SIG-M5 (cell line): Measurements from ENCODE around the gene GCNT1.

Experiments
- DNase-seq: peaks from one replicate; lab custom pipeline; 2025; lab: John Stamatoyannopoulos, UW

GCNT1 gene

GRCh38 chr9:76534026-76534425 lies 75.0 kb downstream of the GCNT1 start:
- no peak for DNase-seq

DNA sequence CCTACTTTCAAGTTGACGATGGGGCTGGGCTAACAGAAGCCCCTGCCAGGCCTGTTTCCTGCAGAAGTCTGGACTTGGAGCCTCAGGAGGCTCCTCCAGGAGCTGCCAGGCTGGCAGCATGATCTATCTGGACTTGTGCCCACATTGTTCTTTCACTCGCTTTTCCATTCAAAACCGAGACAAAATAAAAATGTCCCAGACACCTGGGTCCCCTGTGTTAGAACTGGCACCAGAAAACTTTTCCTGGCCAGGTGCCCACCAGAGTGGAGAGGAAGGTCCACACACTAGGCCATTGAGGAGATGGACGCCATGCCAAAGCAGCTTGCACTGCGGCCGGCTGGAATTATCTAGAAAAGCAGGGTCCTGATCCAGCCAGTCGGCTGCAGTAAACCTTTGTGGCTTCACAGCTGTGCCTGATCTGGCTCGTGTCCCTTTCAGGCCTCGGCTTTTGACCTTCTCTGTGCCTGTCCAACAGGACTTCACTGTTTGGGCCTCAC lies 78.2 kb downstream of the GCNT1 start:
- DNase-seq, result no peak

DNA sequence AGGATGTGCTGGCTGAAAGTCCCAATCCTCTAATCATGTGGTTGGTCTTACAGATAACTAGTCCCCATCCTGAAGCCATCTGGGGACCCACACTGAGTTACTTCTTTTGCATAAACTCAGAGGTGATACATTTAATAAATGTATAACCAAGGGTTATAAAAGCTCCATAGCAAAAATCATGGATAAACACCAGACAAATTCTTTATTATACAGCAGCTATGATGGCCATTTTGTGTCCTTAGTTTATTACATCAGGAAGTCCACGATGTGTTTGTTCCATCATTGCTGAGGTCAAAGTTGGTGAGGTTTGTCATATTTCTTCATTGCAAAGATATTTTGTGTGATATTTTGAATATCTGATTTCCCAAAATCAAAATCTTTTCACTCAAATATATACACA lies 80.2 kb downstream of the GCNT1 start:
- no peak for DNase-seq

GRCh38 chr9:76542360-76542759 lies 83.4 kb downstream of the GCNT1 start:
- DNase-seq, result no peak

DNA sequence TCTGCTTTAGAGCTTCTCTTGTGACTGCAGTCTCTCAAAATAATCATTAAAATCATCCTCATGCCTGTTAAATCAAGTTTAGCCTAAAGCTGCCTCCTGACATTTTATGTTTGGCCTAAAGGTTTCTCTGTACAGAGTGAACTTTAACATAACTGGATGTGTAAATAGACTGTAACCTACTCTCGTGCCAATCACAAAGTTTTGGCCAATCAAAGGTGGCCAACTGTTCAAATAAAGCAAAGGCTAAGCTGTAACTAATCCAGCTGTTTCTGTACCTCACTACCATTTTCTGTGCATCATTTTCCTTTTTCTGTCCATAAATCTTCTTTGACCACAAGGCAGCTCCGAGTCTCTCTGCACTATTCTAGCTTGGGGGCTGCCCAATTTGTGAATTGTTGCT lies 86.2 kb downstream of the GCNT1 start:
- no peak for DNase-seq

DNA sequence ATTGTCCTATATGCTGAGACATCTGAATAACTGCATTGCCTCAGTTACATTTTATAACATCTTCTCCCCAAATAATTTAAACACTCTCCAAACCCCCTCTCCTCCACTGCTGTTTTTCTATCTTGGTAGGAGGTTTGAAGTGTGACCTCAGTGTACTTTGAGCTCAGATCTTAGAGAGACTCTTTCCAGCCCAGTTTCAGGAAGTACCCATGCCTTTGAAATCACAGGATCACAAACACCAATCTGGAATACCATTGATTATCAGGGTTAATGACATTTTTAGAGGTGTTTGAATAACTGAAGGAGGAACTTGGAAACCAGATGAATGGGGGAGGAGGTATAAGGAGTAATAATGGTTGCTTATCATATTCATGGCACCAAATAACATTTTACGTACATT lies 93.2 kb downstream of the GCNT1 start:
- DNase-seq, result no peak

- no peak for DNase-seq
These were observed 93.9 kb downstream of the GCNT1 start for GRCh38 chr9:76552751-76553455.

GRCh38 chr9:76553680-76554079 lies 94.7 kb downstream of the GCNT1 start:
- no peak for DNase-seq
